ENCODE results near the gene HEATR5B. TPM values are rescaled to one million over a fixed set of nuclear protein-coding genes. Genes with fewer than 3 reads are reported as not detected.

HEATR5B gene
- total RNA-seq, 3 donors from 2014 or later: 35.7 to 64.2 (median 36.5) TPM

DNA sequence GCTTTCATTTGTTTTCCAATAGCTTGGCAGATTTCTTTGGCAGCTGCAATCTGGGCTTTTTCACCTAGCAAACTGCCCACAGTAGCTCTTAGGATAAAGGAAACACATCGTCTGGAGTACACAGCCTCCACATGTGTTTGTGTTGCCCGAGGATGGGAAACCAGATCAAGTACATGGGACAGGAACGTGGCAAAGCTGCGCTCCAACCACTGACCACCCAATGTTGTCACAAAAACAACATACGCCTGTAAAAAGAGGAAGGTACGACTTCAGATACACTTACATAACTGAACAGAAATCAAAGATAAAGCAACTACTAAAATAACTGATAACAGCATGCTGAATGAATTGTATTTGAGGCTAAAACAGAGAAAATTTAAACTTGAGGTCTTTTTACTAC lies 15.5 kb downstream of the HEATR5B start:
- TF ChIP-seq POLR2A (IDR thresholded peaks at IDR 0.05): no peak
- TF ChIP-seq POLR2AphosphoS5 (IDR thresholded peaks at IDR 0.05): no peak
- TF ChIP-seq, protein P1, sequence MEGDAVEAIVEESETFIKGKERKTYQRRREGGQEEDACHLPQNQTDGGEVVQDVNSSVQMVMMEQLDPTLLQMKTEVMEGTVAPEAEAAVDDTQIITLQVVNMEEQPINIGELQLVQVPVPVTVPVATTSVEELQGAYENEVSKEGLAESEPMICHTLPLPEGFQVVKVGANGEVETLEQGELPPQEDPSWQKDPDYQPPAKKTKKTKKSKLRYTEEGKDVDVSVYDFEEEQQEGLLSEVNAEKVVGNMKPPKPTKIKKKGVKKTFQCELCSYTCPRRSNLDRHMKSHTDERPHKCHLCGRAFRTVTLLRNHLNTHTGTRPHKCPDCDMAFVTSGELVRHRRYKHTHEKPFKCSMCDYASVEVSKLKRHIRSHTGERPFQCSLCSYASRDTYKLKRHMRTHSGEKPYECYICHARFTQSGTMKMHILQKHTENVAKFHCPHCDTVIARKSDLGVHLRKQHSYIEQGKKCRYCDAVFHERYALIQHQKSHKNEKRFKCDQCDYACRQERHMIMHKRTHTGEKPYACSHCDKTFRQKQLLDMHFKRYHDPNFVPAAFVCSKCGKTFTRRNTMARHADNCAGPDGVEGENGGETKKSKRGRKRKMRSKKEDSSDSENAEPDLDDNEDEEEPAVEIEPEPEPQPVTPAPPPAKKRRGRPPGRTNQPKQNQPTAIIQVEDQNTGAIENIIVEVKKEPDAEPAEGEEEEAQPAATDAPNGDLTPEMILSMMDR (IDR thresholded peaks at IDR 0.05): no peak
- H3K27me3 ChIP-seq: no peaks in the 10 kb centered on the region
- no peak overlapping the region for H3K4me3 ChIP-seq
- no peak for DNase-seq (ENCODE audit: low spot score in 2 of 2)
- H3K36me3 ChIP-seq: peaks cover 6% of the 10 kb centered on the region
- no peaks in the 10 kb centered on the region for H3K4me1 ChIP-seq
- H3K27ac ChIP-seq: no peak overlapping the region
- intact Hi-C loops (cut with DNase I; ENCODE audit: low total_unique reads): no loop called here
- H3K9me3 ChIP-seq: no peaks in the 10 kb centered on the region

DNA sequence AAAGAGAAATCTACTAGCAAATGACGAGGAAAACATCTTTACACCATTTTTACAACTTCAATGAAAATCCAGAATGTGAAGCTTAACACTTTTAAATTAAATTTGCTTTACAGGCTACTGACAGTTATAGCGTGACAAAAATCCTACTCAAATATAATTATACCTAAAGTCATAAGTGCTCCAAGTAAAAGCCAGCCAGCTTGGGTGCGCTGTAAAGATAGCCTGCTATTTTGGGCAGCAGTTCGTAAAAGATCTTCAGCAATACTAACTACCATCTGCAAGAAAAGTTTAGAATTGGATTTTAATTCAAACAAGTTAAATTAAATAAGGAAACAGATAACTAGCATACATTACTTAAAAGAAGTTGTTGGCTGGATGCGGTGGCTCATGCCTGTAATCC lies 22.4 kb downstream of the HEATR5B start:
- DNase-seq (ENCODE audit: low spot score in 2 of 2): no peak
- Histone ChIP-seq H3K36me3 (peaks cover 13% of the 10 kb centered on the region), H3K27me3 (no peaks in the 10 kb centered on the region), H3K4me1 (no peaks in the 10 kb centered on the region), H3K4me3 (no peak overlapping the region), H3K27ac (no peak overlapping the region), H3K9me3 (no peaks in the 10 kb centered on the region)
- TF ChIP-seq, protein P1 (IDR thresholded peaks at IDR 0.05): no peak
- TF ChIP-seq POLR2AphosphoS5 (IDR thresholded peaks at IDR 0.05) (no peak), POLR2A (IDR thresholded peaks at IDR 0.05) (no peak)
- intact Hi-C loops (cut with DNase I; ENCODE audit: low total_unique reads): no loop called here

DNA sequence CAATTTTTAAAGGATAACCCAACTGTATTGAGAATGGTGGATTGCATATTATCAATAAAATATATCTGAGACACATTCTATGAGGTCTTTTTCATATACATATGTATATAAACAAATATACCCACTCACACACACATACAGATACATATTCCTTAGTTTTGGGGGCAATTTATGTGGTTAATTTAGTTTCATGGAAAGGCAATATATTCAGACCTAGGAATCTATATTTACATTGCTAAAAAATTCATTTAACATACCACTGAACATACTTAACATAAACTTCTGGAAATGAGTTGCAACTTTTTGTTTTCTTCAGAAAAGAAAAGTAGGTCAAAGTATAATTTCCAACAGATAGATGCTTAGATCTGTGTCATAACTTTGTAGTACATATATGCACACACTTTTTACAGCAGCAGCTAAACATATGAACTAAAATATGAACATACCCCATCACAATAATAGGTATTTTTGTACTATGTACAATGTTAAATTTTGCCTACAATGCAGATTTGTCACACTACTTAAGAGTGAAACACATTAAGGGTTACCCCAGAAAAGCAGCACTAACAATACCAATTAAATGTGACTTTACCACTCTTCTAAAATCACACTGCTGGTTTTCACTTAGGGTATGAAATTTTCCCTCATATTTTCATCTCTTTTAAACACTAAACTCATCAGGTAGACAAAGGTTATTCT lies 23.0 kb downstream of the HEATR5B start:
- no peaks in the 10 kb centered on the region for H3K9me3 ChIP-seq
- H3K27me3 ChIP-seq: no peaks in the 10 kb centered on the region
- H3K36me3 ChIP-seq: peaks cover 15% of the 10 kb centered on the region
- no peak overlapping the region for H3K4me3 ChIP-seq
- no peak for TF ChIP-seq POLR2AphosphoS5 (IDR thresholded peaks at IDR 0.05)
- TF ChIP-seq, protein P1 (IDR thresholded peaks at IDR 0.05): no peak
- no peak for TF ChIP-seq POLR2A (IDR thresholded peaks at IDR 0.05)
- DNase-seq (ENCODE audit: low spot score in 2 of 2): no peak
- no peaks in the 10 kb centered on the region for H3K4me1 ChIP-seq
- no peak overlapping the region for H3K27ac ChIP-seq
- intact Hi-C loops (cut with DNase I; ENCODE audit: low total_unique reads): no loop called here

DNA sequence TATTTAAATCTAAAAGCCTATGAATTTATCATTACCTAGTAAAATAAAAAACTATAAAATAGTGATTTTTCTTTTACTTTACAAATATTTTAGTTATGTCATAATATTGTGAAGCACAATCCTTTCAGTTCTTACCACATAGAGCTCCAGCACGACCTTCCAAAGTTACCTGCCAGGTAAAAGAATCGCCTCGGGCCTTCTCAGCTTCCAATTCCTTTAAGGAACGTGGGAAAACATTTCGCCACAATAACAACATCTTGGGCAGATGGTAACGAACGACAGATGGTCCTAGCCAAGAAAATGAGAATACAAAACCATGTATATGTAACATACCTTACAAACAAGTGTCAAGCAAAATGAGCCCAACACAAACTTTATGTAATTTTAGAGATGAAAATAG lies 23.7 kb downstream of the HEATR5B start:
- no peak overlapping the region for H3K27ac ChIP-seq
- intact Hi-C loops (cut with DNase I; ENCODE audit: low total_unique reads): no loop called here
- H3K27me3 ChIP-seq: no peaks in the 10 kb centered on the region
- TF ChIP-seq, protein P1 (IDR thresholded peaks at IDR 0.05): no peak
- TF ChIP-seq POLR2AphosphoS5 (IDR thresholded peaks at IDR 0.05) (no peak), POLR2A (IDR thresholded peaks at IDR 0.05) (no peak)
- no peak overlapping the region for H3K4me3 ChIP-seq
- H3K9me3 ChIP-seq: no peaks in the 10 kb centered on the region
- DNase-seq (ENCODE audit: low spot score in 2 of 2): no peak
- peaks cover 9% of the 10 kb centered on the region for H3K36me3 ChIP-seq
- H3K4me1 ChIP-seq: no peaks in the 10 kb centered on the region

DNA sequence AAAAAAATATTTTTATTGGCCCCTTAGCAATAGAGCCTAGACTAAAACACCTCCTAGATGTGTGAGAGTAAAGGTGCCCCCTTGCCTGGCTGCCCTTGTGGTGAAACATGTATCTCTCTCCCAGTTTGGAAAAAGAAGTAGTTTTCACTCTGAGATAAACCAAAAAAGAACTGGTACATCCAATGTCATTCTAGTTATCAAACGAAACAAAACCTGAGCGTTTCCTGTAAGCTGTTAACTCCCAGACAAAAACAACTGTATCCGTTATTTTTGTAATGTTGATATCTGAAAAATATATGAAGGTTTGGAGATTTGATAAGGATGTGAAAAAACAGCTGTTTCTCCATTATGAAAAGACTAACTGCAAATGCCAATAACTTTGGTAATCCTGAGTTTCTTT lies 24.3 kb downstream of the HEATR5B start:
- Histone ChIP-seq H3K4me1 (no peaks in the 10 kb centered on the region), H3K9me3 (no peaks in the 10 kb centered on the region), H3K27me3 (no peaks in the 10 kb centered on the region), H3K36me3 (peaks cover 9% of the 10 kb centered on the region), H3K4me3 (no peak overlapping the region), H3K27ac (no peak overlapping the region)
- no peak for TF ChIP-seq POLR2A (IDR thresholded peaks at IDR 0.05)
- TF ChIP-seq, protein P1 (IDR thresholded peaks at IDR 0.05): no peak
- no peak for TF ChIP-seq POLR2AphosphoS5 (IDR thresholded peaks at IDR 0.05)
- DNase-seq (ENCODE audit: low spot score in 2 of 2): no peak
- intact Hi-C loops (cut with DNase I; ENCODE audit: low total_unique reads): no loop called here
